Liver (tissue), 9 donors: ENCODE measurements around the gene ACBD7. TPM values are rescaled to one million over a fixed set of nuclear protein-coding genes. Genes with fewer than 3 reads are reported as not detected.

Source experiments
- DNase-seq: peaks from one replicate; pipeline ENCODE4 v3.0.0-alpha.2; 2017; ENCODE audit warnings: low spot score
- H3K27ac ChIP-seq, 2 donors: one replicate each; pipeline ENCODE4 v1.7.0; 2013; ENCODE audit warnings: inconsistent platforms in 2 of 2, low read length in 2 of 2, control low read depth in 1 of 2, low read depth in 1 of 2, mild to moderate bottlenecking in 1 of 2
- H3K27me3 ChIP-seq, 4 donors: one replicate each; pipeline versions ENCODE4 v1.6.1 to v1.7.0; 2013; ENCODE audit warnings: low read length in 3 of 4, inconsistent platforms in 1 of 4, mild to moderate bottlenecking in 1 of 4, moderate library complexity in 1 of 4; ENCODE audit not compliant: control insufficient read depth in 4 of 4, insufficient read depth in 4 of 4
- H3K36me3 ChIP-seq, 4 donors: one replicate each; pipeline versions ENCODE4 v1.6.1 to v1.7.0; 2013; ENCODE audit warnings: low read length in 3 of 4, mild to moderate bottlenecking in 3 of 4, low read depth in 1 of 4, moderate library complexity in 1 of 4; ENCODE audit not compliant: control insufficient read depth in 4 of 4, insufficient read depth in 3 of 4
- H3K4me1 ChIP-seq, 4 donors: one replicate each; pipeline versions ENCODE4 v1.6.1 to v1.7.0; 2013; ENCODE audit warnings: low read length in 3 of 4, mild to moderate bottlenecking in 3 of 4, moderate library complexity in 1 of 4; ENCODE audit not compliant: control insufficient read depth in 4 of 4, insufficient read depth in 4 of 4
- H3K4me3 ChIP-seq, 3 donors: one replicate each; pipeline versions ENCODE4 v1.6.1 to v1.7.0; 2013; ENCODE audit warnings: low read length in 3 of 3, control low read depth in 1 of 3, low read depth in 1 of 3, mild to moderate bottlenecking in 1 of 3
- H3K9ac ChIP-seq, 2 donors: one replicate each; pipeline ENCODE4 v1.7.0; 2013; ENCODE audit warnings: low read length in 2 of 2, mild to moderate bottlenecking in 2 of 2, moderate library complexity in 2 of 2, control low read depth in 1 of 2, low read depth in 1 of 2
- H3K9me3 ChIP-seq, 4 donors: one replicate each; pipeline versions ENCODE4 v1.6.1 to v1.7.0; 2013; ENCODE audit warnings: low read length in 3 of 4; ENCODE audit not compliant: control insufficient read depth in 4 of 4
- EGR1 ChIP-seq, 2 donors: IDR thresholded peaks; 2 replicates each; pipeline ENCODE4 v1.6.1; 2016 to 2018; ENCODE audit warnings: antibody characterized with exemption in 2 of 2, low read depth in 2 of 2
- FOXA1 ChIP-seq: IDR thresholded peaks from 2 replicates; pipeline ENCODE4 v1.6.1; 2016; ENCODE audit warnings: antibody characterized with exemption
- FOXA2 ChIP-seq: IDR thresholded peaks from 2 replicates; pipeline ENCODE4 v1.6.1; 2016; ENCODE audit warnings: antibody characterized with exemption
- GABPA ChIP-seq, 2 donors: IDR thresholded peaks in 1 of 2; conservative IDR thresholded peaks in 1 of 2; 2 replicates each; pipeline ENCODE4 v1.6.1; 2016; ENCODE audit warnings: antibody characterized with exemption in 2 of 2, mild to moderate bottlenecking in 1 of 2, moderate library complexity in 1 of 2
- HNF4A ChIP-seq, 2 donors: conservative IDR thresholded peaks; 2 replicates each; pipeline ENCODE4 v1.6.1; 2016; ENCODE audit warnings: antibody characterized with exemption in 2 of 2, mild to moderate bottlenecking in 2 of 2
- HNF4G ChIP-seq: IDR thresholded peaks from 2 replicates; pipeline ENCODE4 v1.6.1; 2016; ENCODE audit warnings: antibody characterized with exemption
- JUND ChIP-seq, 2 donors: IDR thresholded peaks; 2 replicates each; pipeline ENCODE4 v1.6.1; 2016; ENCODE audit warnings: antibody characterized with exemption in 2 of 2
- NR2F2 ChIP-seq: IDR thresholded peaks from 2 replicates; pipeline ENCODE4 v1.6.1; 2016; ENCODE audit warnings: antibody characterized with exemption
- RAD21 ChIP-seq, 2 donors: IDR thresholded peaks; 2 replicates each; pipeline ENCODE4 v1.6.1; 2016; ENCODE audit warnings: antibody characterized with exemption in 2 of 2, mild to moderate bottlenecking in 2 of 2
- RXRA ChIP-seq, 2 donors: IDR thresholded peaks; 2 replicates each; pipeline ENCODE4 v1.6.1; 2017 to 2018; ENCODE audit warnings: antibody characterized with exemption in 2 of 2, mild to moderate bottlenecking in 1 of 2
- SP1 ChIP-seq: IDR thresholded peaks from 2 replicates; pipeline ENCODE4 v1.6.1; 2018; ENCODE audit warnings: antibody characterized with exemption, mild to moderate bottlenecking
- TAF1 ChIP-seq: conservative IDR thresholded peaks from 2 replicates; pipeline ENCODE4 v1.6.1; 2016; ENCODE audit warnings: antibody characterized with exemption, mild to moderate bottlenecking
- YY1 ChIP-seq: IDR thresholded peaks from 2 replicates; pipeline ENCODE4 v1.6.1; 2016; ENCODE audit warnings: antibody characterized with exemption, mild to moderate bottlenecking
- WGBS: extraction: QIAGEN DNeasy Blood & Tissue Kit; methylation state at CpG from one replicate; pipeline ENCODE4 v1.1.7; 2013; 5-methylcytosine and 5-hydroxymethylcytosine counted together
- polyA plus RNA-seq, 2 donors: library from polyadenylated mRNA; stranded (reverse) in 1 of 2; unstranded in 1 of 2; fragments of 200-250 nt in 1 of 2; fragments of >200 nt in 1 of 2; fragmentation: Nextera tagmentation in 1 of 2; extraction: Ambion mirVana in 1 of 2; gene quantifications; one replicate each; pipeline versions ENCODE4 v1.2.1 to v1.2.3, GENCODE V29; 2013 to 2015
- total RNA-seq, 2 donors: library from RNA; depleted of rRNA; stranded (reverse); fragments of >200 nt; gene quantifications; one replicate each; pipeline ENCODE4 v1.2.3, GENCODE V29; 2014
- TF ChIP-seq, protein P1 (sequence below): IDR thresholded peaks from 2 replicates; pipeline ENCODE4 v1.6.1; 2016; ENCODE audit warnings: antibody characterized with exemption
- TF ChIP-seq, protein P2 (sequence below): fragments of 150-350 bp; IDR thresholded peaks from 2 replicates; pipeline ENCODE4 v1.5.1; 2017; ENCODE audit warnings: improper control_type of control experiment, low read depth, low read length; ENCODE audit not compliant: missing input control
- TF ChIP-seq, protein P3 (sequence below): IDR thresholded peaks from 2 replicates; pipeline ENCODE4 v1.6.1; 2016; ENCODE audit warnings: antibody characterized with exemption
- TF ChIP-seq, protein P4 (sequence below): IDR thresholded peaks from 2 replicates; pipeline ENCODE4 v1.6.1; 2016; ENCODE audit warnings: antibody characterized with exemption
- TF ChIP-seq, protein P5 (sequence below): IDR thresholded peaks from 2 replicates; pipeline ENCODE4 v1.6.1; 2016; ENCODE audit warnings: antibody characterized with exemption, mild to moderate bottlenecking
- donor health status: healthy.
- donor health status: healthy.
- donor health status: healthy.
- donor health status: healthy.
- donor health status: healthy.

Gene ACBD7
- total and polyA plus RNA-seq, 4 donors: 0.13 to 0.37 TPM; not detected in 2

DNA sequence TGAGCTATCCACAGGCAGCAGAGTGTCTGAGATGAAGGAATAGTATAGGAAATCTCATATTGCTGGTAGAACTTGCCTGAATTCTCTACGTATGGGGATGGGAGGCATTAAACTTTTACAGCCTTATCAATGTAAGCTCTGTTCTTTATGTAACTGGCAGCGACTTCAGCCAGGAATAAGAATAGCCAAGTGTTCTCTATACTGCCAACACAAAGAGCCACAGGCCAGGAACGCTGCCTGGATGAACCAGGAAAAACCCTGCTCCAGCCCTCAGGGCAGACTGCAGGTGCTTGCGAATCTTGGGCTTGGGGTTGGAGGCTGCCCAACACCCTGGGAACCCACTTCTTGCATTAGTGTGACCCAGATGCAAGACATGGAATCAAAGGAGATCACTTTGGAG, 50.9 kb downstream of the ACBD7 start:
- Histone ChIP-seq H3K27ac (no peak overlapping the region), H3K4me1 (no peaks in the 10 kb centered on the region), H3K9ac (no peak overlapping the region), H3K9me3 (no peaks in the 10 kb centered on the region), H3K27me3 (no peaks in the 10 kb centered on the region), H3K4me3 (no peak overlapping the region), H3K36me3 (no peaks in the 10 kb centered on the region)
- WGBS: 88% methylated on average over 4 of the region's 4 CpGs
- TF ChIP-seq GABPA (IDR thresholded peaks at IDR 0.05 in 1 of 2, conservative IDR thresholded peaks at IDR 0.05 in 1 of 2) (no peak), SP1 (no peak), EGR1 (IDR thresholded peaks at IDR 0.05; ENCODE audit: low read depth in 2 of 2) (no peak), RXRA (IDR thresholded peaks at IDR 0.05) (no peak), YY1 (no peak), JUND (IDR thresholded peaks at IDR 0.05) (no peak), FOXA2 (no peak), NR2F2 (no peak), RAD21 (IDR thresholded peaks at IDR 0.05) (no peak), HNF4A (conservative IDR thresholded peaks at IDR 0.05) (no peak), FOXA1 (no peak), HNF4G (no peak), TAF1 (no peak)
- TF ChIP-seq, protein P1, sequence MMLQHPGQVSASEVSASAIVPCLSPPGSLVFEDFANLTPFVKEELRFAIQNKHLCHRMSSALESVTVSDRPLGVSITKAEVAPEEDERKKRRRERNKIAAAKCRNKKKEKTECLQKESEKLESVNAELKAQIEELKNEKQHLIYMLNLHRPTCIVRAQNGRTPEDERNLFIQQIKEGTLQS: no peak
- TF ChIP-seq, protein P2, sequence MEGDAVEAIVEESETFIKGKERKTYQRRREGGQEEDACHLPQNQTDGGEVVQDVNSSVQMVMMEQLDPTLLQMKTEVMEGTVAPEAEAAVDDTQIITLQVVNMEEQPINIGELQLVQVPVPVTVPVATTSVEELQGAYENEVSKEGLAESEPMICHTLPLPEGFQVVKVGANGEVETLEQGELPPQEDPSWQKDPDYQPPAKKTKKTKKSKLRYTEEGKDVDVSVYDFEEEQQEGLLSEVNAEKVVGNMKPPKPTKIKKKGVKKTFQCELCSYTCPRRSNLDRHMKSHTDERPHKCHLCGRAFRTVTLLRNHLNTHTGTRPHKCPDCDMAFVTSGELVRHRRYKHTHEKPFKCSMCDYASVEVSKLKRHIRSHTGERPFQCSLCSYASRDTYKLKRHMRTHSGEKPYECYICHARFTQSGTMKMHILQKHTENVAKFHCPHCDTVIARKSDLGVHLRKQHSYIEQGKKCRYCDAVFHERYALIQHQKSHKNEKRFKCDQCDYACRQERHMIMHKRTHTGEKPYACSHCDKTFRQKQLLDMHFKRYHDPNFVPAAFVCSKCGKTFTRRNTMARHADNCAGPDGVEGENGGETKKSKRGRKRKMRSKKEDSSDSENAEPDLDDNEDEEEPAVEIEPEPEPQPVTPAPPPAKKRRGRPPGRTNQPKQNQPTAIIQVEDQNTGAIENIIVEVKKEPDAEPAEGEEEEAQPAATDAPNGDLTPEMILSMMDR: no peak
- TF ChIP-seq, protein P3, sequence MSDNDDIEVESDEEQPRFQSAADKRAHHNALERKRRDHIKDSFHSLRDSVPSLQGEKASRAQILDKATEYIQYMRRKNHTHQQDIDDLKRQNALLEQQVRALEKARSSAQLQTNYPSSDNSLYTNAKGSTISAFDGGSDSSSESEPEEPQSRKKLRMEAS: no peak
- TF ChIP-seq, protein P4, sequence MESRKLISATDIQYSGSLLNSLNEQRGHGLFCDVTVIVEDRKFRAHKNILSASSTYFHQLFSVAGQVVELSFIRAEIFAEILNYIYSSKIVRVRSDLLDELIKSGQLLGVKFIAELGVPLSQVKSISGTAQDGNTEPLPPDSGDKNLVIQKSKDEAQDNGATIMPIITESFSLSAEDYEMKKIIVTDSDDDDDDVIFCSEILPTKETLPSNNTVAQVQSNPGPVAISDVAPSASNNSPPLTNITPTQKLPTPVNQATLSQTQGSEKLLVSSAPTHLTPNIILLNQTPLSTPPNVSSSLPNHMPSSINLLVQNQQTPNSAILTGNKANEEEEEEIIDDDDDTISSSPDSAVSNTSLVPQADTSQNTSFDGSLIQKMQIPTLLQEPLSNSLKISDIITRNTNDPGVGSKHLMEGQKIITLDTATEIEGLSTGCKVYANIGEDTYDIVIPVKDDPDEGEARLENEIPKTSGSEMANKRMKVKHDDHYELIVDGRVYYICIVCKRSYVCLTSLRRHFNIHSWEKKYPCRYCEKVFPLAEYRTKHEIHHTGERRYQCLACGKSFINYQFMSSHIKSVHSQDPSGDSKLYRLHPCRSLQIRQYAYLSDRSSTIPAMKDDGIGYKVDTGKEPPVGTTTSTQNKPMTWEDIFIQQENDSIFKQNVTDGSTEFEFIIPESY: no peak
- no peak for DNase-seq

DNA sequence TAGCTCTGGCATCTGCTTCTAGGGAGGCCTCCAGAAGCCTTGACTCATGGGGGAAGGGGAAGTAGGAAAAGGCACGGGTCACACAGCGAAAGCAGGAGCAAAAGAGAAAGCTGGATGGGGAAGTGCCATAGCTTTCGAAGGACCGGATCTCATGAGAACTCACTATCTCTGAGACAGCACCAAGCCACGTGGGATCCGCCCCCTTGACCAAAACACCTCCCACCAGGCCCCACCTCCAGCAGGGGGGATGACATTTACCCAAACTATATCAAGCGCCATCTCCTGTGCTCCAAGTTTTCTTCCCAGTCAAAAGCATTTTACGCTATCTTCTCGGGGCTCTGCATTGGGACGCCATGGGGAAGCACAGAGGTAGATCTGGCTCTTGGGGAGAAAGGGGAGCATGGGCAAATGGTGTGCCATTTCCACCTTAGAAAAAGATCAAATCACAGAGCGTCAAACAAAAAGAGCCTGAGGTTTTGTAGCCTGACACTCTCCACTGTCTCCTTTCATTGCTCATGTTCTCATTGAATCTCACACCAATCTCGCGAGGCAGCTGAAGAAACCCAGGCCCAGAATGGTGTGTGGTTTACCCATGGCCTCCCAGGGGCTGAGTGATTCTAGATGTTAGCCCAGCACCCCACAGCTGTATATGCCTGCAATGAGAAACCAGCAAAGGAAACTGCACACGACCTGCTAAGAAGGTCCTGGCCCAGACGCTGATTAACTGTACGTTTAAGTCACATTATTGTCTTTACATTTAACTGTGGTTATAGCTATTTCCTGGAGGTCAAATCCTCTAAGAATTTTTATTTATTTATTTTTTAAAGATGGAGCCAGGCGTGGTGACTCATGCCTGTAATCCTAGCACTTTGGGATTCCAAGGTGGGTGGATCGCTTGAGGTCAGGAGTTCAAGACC, 52.9 kb downstream of the ACBD7 start:
- no peak overlapping the region for H3K9ac ChIP-seq
- H3K4me1 ChIP-seq: no peaks in the 10 kb centered on the region
- H3K4me3 ChIP-seq: no peak overlapping the region
- H3K27ac ChIP-seq: no peak overlapping the region
- no peaks in the 10 kb centered on the region for H3K27me3 ChIP-seq
- no peak for DNase-seq
- H3K36me3 ChIP-seq: no peaks in the 10 kb centered on the region
- H3K9me3 ChIP-seq: no peaks in the 10 kb centered on the region
- TF ChIP-seq HNF4A (conservative IDR thresholded peaks at IDR 0.05): no peak
- TF ChIP-seq, protein P5, sequence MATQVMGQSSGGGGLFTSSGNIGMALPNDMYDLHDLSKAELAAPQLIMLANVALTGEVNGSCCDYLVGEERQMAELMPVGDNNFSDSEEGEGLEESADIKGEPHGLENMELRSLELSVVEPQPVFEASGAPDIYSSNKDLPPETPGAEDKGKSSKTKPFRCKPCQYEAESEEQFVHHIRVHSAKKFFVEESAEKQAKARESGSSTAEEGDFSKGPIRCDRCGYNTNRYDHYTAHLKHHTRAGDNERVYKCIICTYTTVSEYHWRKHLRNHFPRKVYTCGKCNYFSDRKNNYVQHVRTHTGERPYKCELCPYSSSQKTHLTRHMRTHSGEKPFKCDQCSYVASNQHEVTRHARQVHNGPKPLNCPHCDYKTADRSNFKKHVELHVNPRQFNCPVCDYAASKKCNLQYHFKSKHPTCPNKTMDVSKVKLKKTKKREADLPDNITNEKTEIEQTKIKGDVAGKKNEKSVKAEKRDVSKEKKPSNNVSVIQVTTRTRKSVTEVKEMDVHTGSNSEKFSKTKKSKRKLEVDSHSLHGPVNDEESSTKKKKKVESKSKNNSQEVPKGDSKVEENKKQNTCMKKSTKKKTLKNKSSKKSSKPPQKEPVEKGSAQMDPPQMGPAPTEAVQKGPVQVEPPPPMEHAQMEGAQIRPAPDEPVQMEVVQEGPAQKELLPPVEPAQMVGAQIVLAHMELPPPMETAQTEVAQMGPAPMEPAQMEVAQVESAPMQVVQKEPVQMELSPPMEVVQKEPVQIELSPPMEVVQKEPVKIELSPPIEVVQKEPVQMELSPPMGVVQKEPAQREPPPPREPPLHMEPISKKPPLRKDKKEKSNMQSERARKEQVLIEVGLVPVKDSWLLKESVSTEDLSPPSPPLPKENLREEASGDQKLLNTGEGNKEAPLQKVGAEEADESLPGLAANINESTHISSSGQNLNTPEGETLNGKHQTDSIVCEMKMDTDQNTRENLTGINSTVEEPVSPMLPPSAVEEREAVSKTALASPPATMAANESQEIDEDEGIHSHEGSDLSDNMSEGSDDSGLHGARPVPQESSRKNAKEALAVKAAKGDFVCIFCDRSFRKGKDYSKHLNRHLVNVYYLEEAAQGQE: no peak
- 72% methylated on average over 18 of the region's 18 CpGs for WGBS
